GM19043 (cell line): Measurements from ENCODE around the gene PREX1.

ENCODE experiments used
- ATAC-seq: cut with Tn5 transposase; IDR thresholded peaks from one replicate; pipeline ENCODE4 v1.9.1; 2021; ENCODE audit warnings: low read depth; ENCODE audit not compliant: unreplicated experiment

Gene PREX1

DNA sequence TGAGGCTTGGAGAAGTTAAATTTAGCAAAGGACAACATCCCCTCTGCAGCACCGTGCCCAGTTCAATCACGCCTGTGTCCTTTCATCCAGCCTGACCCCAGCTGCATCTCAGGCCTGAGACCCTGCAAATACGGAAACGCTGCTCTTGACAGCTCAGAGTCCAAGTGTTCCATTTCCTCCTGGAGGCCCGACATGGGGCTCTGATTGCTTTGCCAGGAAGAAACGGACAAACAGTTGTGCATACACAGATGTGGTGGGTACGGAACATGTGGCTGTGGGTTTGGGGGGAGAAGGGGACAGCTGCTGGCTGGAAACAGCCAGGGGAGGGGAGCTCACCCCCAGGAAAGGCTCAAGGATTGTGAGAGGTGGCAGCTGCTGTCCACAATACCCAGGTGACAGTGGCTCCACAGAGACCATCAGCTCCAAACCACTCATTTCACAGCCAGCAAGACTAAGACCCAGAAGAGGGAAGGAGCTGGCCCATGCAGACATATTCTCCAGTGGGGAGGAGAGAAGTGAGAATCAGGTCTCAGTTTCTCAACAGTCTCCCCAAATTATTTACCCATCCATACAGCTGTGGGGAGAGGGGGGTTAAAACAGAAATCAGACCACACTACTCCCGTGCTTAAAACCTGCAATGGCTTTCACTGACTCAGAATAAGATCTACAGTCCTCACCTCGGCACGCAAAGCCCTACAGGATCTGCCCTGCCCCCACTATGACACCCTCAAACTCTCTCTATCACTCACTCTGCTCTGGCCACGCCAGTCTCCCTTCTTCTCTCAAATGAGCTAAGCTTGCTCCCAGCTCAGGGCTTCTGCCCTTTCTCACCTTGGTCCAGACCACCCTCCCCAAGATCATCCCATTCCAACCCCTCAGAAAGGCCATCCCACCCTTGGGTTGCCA lies 89.1 kb downstream of the PREX1 start:
- ATAC-seq: peak; percentile 59

DNA sequence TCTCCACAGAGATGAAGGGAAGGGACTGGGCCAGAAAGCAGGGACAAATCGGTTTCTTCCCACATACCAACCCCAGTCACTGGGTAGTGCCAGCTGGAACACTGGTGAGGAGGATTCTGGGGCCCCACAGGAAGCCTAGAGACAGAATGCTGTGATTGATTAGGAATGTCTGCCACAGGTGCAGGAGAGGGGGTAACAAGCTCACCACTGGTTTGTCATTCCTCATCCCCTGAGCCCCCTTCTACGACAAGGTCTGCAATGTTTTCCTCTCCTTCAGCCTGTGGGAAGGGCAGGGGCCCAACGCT lies 89.8 kb downstream of the PREX1 start:
- no peak for ATAC-seq

DNA sequence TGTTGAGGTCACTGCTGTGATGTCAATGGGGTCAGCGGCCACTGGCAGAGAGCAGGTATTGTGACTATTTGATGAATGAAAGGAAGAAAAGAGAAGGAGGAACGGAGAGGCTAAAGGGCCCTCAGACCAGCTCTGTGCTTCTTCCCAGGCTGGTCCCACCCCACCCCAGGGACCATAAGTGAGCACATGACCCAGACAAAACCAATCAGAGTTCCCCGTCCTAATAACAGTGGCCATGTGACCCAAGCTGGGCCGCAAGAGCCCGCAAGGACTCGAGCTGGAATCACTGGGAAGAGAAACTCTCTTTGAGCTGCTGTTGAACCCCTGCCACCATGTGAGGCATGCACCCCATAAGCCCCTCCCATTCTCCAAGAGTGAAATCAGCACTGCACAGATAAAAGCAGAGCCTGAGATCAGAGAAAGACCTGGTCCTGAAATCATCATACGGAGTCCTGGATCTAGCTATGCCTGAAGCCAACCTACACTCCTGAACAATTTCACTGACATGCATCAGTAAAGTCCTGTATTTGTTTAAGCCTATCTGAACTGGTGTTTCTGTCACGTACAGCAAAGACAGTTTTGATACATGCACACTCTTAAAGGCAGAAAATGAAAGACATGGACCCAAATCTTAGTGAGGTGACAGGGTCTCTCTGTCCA lies 90.2 kb downstream of the PREX1 start:
- ATAC-seq: no peak

DNA sequence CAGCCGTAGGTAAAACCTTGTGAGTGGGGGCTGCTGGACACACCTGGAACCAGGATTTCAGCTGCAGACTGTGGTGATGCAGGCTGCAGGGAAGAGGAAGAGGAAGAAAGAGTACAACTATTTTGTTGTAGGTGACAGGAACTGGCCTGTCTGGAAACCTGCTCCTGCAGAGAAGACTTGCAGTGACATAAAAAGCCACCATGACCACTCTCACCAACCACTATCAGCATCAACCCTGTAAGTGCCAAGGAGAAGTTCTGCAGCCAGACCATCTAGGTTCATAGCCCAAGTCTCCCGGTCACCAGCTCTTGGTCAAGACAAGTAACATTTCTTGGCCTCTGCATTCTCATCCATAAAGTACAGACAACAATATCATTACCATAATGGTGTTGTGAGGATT lies 91.2 kb downstream of the PREX1 start:
- no peak for ATAC-seq

DNA sequence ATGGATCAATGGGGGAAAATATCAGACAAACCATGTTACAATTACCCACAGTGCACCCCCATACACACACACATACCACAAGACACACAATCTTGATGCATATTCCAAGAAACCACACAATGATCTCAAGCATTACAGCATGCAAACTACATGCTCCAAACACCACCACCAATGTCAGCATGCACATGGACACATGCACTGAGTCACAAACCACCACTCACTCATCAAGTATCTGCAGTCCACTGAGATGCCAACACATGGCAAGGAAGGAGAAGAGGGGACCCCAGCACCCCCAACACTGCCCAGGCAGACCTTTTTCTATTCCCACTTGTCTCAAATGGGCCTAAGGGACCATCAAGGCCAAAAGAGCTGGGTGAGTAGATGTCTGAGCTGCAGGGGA lies 91.6 kb downstream of the PREX1 start:
- ATAC-seq: no peak

DNA sequence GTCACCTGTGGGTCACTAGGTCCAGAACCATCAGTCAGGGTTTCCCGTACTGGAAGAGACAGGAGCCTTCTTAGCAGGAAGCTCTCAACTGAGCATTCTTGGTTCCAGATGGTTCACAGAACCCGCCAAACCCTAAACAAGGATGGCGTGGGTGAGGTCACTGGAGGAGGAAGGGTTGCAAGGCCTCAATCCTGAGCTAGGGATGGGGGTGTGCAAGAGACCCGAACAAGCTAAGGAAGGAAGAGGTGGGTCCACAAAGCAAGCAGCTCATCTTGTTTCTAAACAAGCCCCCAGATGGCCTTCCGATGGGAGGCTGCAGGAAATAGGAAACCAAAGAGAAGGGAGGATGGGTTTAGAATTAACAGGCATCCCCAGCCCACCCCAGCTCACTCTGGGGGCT lies 92.7 kb downstream of the PREX1 start:
- ATAC-seq: no peak

DNA sequence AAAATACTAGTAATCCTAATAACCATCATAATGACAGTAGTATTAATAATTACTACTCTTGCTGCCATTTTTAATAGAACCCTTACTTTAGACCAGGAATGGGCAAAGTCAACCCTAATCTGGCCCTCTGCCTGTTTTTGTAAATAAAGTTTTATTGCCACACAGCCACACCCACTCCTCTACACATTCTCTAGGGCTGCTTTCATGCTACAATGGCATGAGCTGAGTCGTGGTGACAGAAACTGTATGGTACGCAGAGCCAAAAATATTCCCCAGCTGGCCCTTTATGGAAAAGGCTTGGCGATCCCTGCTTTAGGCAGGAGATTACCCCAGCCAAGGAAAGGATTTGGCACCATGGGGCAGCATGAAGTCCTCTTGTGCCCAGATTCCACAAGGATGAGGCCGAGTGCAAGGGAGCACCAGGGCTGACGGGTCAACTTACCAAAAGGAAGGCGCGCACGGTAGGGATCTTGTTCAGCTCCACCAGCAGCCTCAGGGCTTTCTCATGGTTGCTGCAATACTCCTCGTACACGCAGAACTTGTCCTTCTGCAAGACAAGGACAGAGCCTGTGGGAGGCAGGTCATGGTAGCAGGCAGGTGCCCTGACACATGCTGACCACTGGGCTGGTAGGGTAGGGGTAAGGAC lies 93.6 kb downstream of the PREX1 start:
- no peak for ATAC-seq

DNA sequence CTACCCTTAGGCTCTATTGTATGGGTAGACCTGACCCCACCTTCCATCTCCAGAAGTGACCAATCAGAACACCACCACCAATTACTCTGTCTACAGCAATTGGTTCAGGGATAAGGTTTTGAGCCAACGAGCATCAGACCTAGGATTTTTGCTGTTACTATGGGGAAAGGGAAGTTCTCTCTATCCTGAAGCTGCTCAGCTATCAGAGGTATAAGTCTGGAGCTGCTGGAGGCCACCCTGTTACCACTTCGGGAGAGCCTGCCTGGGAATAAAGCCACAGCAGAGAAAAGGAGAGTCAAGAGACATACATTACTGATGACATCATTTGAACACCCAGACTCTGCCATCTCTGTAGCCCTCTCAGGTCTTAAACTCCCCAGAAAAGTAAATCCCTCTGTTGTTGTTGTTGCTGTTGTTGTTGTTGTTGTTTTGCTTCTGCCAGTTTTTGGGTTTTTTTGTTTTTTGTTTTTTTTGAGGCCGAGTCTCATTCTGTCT lies 94.5 kb downstream of the PREX1 start:
- no peak for ATAC-seq

DNA sequence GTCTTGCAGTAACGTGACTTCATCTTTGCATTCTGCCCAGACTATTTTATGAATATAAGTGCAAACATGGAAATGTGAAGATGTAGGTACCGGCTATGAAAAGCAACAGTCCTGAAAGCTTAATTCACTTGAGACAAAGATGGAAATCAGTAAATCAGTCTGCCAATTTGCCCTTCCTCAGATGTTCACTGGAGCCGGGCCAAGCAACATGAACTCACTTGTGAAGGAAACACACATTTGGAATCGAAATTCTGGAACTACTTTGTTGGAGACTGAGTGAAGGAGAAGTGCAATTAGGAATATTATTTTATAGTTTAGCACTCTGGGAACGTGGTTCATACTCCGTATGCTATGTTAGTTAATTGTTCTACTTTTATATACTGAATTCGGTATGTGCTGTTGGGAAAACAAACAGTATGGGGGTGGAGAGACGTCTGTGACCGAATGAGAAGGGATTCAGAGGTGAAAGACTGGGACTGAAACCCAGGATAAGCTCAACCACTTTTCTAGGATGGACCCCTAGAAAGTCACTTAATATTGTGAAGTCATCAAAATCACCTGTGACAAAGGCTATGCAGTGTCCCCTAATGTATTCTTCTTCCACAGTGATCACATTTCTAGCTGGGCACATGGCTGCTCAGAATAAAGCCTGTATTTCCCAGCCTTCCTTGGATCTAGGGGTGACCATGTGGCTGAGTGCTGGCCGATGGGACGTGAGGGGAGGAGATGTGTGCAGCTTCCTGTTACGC lies 95.5 kb downstream of the PREX1 start:
- ATAC-seq: no peak

DNA sequence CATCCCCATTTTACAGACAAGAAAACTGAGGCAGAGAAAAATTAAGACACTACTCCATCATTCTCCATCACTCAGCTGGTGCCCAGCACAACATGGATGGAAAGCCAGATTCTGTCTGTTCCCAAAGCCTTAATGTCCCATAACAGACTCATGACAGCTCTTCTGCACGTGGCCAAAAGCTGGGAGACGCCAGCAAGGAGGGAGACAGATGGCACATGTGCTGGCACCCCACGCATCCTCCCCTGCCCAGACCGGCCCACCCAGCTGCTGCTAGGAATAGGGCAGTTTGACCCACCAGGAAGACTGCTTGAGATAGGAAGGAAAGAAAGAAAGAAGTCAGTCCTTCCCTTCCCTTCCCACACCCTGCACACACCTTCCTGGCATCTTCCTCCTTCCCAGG lies 96.3 kb downstream of the PREX1 start:
- no peak for ATAC-seq

DNA sequence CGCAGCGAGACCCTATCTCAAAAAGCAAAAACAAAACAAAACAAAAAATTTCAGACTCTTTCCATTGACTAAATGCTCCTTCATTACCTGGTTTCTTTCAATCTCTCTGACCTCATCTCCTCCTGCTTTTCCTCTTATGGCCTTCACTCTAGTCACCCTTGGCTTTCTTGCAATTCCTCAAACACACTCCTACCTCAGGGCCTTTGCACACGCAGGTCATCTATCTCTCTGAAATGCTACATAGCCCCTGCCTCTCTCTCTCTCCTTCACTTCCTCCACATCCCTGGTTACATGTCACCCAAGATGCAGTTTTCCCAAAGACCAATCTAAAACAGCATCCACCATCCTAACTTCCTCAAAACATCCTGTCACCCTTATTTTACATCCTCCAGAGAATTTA lies 96.8 kb downstream of the PREX1 start:
- ATAC-seq: no peak

DNA sequence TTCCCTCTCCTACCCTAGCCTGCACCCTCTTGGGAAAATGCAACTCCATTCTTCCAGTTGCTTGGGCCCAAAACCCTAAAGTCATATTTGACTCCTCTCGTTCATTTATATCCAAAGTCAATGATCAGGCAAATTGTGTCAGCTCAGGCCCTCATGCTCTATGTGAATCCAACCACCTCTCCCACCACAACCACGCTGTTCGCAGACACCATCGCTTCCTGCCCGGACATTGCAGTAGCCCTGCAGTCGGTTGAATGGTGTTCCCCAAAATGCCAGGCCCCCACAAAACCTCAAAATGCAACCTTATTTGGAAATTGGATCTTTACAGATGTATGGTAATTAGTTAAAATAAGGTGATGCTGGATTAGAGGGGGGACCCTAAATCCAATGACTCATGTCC lies 98.3 kb downstream of the PREX1 start:
- ATAC-seq: no peak

DNA sequence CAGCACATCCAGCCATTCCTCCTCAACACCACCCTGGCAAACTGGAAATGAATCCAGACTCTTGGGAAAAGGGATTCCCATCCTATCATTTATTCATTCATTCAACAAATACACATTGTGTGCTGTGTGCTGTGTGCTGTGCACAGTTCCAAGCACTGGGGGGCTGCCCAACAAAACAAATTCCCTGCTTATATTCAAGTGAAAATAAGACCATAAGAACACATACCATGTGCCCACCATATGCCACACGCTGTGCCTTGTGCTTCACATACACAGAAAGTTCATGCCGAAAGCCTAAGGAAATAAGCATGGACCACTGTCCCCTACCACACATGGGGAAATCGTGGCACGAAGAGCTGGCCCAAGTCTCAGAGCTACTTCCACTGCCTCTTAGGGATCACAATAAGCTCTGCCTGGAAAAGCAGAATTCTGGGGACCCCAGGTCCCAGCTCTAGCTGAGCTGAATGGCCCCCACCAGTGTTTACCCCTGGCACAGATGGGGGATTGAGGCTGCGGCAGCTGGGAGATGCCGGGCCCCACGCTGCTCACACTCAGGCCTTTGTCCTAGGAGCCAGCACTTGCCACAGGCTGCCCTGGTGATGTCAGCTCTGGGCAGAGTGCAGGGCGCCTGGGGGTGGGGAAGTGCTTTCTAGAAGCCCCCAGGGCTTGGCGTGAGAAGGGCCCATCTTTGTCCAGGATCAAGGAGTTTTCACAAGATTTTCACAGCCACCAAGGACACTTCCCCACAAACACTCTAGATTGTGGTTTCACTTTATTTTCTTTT lies 99.6 kb downstream of the PREX1 start:
- no peak for ATAC-seq

DNA sequence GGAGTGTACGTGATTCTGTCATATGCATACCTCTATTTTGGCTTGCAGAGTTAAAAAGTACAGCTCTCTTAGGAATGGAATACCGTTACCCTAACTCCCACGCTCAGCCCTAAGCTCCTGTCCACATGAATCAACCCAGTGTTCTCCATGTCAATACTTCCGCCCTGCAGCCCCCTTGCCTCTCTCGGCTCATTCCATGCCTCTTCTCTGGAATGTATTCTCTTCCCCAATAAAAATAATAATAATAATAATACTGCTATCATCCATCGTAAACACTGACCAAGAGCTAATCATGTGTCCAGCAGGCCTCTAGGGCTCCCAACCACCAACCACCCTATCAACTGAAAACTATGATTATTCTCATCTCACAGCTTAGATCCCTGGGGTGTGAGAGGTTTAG lies 100.6 kb downstream of the PREX1 start:
- ATAC-seq: no peak

DNA sequence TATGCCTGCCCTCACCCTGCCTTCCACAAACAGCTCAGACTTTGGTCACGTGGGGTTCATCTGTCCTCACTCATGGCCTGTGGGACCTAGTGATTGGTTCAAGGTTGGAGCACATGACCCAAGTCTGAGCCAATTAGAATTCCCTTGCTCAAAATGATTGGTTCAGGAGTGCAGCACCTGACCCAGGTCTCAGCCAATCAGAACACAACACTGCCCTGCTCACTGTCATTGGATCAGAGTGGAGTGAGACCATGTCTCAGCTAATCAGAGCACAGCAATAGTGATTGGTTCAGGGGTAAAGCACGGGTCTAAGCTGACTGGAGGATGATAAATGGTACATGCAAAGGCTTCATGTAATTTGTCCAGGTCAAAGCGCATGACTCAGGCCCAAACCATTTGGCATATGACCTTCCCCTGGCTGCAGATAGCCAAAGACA lies 102.2 kb downstream of the PREX1 start:
- no peak for ATAC-seq

DNA sequence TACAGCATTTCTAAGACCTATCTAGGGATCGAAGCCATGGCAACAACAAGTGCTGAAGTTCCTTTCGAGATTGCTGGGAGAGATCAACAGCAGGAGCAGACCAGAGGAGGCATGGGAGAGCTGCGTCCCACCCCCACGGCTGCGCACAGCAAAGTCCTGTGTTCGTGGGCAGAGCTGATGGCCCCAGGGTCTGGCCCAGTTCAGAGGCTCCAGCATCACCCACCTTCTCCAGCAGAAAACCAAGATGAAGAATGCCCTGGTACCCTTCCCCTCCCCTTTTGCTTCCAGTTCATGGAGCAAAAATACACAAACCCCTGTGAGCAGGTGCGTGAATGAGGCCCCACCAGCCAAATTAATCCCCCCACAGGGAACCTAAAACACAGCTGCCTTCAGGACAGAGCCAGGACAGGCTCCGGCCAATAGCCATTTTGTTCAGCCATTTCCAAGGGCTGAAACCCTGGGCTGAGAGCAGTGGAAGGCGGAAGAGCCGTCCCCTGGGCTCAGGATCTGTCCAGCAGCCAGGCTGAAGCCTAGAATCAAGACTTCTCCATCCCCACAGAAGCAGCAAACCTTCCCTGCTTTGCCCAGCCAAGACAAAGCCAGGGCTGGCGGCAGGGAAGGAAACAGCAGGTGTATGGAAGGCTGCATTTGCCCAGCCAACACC lies 102.8 kb downstream of the PREX1 start:
- ATAC-seq: no peak

DNA sequence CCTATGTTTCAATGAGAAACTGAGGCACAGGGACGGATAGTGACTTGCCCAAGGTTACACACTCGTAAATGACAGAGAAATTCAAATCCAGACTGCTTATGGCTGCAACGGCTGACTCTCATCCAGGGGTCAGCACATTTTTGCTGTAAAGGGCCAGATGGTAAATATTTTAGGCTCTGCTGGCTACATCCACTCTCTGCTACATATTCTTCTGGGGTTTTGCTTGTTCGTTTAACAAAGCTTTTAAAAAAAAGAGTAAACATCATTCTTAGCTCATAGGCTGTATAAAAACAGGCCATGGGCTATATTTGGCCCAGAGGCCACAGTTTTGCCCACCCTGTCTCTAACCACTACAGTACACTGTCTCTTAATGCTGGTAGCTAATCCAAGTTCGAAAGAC lies 103.4 kb downstream of the PREX1 start:
- ATAC-seq: no peak

DNA sequence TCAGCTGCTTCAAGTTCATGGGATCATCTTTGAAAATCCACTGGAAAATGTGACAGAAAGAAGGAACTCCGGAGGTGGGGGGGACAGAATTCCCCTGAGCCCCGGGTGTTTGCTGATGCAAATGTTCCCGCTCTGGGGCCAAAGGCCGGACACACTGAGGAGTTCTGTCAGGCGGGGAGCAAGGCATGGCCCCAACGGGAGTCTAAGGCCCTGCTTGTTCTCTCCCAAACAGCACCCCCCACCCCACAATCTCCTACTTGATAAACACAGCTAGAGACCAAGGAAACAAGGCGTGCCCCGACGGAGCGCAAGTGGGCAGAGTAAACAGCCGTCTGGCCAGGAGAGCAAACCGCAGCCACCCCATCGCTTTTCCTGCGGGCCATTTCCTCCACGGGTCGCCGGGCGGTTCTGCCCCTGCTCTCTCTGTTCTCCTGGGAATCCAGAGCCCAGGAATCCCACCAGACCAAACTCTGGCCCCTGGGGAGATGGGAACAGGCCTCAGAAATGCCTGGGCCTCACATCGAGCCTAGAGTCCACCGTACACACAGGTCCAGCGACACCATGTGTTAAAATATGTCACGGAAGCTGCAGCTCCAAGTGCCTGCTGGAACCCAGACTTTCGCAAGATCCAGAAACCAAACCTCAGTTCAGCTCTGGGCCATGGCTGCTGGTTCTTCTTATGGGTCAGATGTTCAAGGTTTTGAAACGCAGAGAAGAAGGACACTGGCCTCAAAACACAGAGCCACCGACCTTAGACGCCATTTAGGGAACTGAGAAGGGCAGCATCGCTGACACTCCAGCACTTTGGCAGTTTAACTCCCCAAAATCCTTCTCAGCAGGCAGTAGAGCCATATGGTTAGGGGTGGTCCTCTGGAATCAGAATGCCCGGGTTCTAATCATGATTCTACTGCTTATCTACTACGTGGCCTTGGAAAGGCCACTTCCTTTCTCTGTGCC lies 104.2 kb downstream of the PREX1 start:
- no peak for ATAC-seq
